GM23248 (cell line): ENCODE measurements around the gene CCDC86. TPM values are rescaled to one million over a fixed set of nuclear protein-coding genes. Genes with fewer than 3 reads are reported as not detected.

Source experiments
- DNase-seq: peaks from one replicate; pipeline ENCODE4 v3.0.0-alpha.2; 2015
- H2AFZ ChIP-seq: fragments of 200-600 bp; sonication (generic); 2 replicates; pipeline ENCODE4 v1.6.1; 2016; ENCODE audit warnings: antibody characterized with exemption
- H3F3A ChIP-seq: fragments of 200-600 bp; sonication (generic); 2 replicates; pipeline ENCODE4 v1.6.1; 2016; ENCODE audit warnings: mild to moderate bottlenecking, antibody characterized with exemption, mixed run types; ENCODE audit not compliant: insufficient read depth
- H3K27ac ChIP-seq: fragments of 200-600 bp; sonication (generic); 2 replicates; pipeline ENCODE4 v1.5.1; 2016; ENCODE audit warnings: mild to moderate bottlenecking
- H3K27me3 ChIP-seq: fragments of 200-600 bp; sonication (generic); replicated peaks from 2 replicates; pipeline ENCODE4 v1.6.1; 2016; ENCODE audit warnings: mild to moderate bottlenecking; ENCODE audit not compliant: insufficient read depth
- H3K36me3 ChIP-seq: fragments of 200-600 bp; sonication (generic); 2 replicates; pipeline ENCODE4 v1.6.1; 2016; ENCODE audit warnings: low read depth, mild to moderate bottlenecking
- H3K4me1 ChIP-seq: fragments of 200-600 bp; sonication (generic); 2 replicates; pipeline ENCODE4 v1.6.1; 2016; ENCODE audit warnings: mild to moderate bottlenecking; ENCODE audit not compliant: insufficient read depth
- H3K4me2 ChIP-seq: fragments of 200-600 bp; sonication (generic); one replicate; pipeline ENCODE4 v1.6.1; 2016; ENCODE audit warnings: mild to moderate bottlenecking; ENCODE audit not compliant: unreplicated experiment
- H3K4me3 ChIP-seq: fragments of 200-600 bp; sonication (generic); 2 replicates; pipeline ENCODE4 v1.5.1; 2016; ENCODE audit warnings: mild to moderate bottlenecking
- H3K79me2 ChIP-seq: fragments of 200-600 bp; sonication (generic); 2 replicates; pipeline ENCODE4 v1.6.1; 2016; ENCODE audit warnings: mild to moderate bottlenecking; ENCODE audit not compliant: insufficient read depth
- H3K9ac ChIP-seq: fragments of 200-600 bp; sonication (generic); 2 replicates; pipeline ENCODE4 v1.6.1; 2016; ENCODE audit warnings: mild to moderate bottlenecking
- H3K9me2 ChIP-seq: fragments of 200-600 bp; sonication (generic); 2 replicates; pipeline ENCODE4 v1.6.1; 2016; ENCODE audit warnings: mixed run types, mild to moderate bottlenecking, moderate library complexity; ENCODE audit not compliant: insufficient read depth
- H3K9me3 ChIP-seq: fragments of 200-600 bp; sonication (generic); one replicate; pipeline ENCODE4 v1.6.1; 2017; ENCODE audit warnings: low read depth
- H4K20me1 ChIP-seq: fragments of 200-600 bp; sonication (generic); 2 replicates; pipeline ENCODE4 v1.6.0; 2016; ENCODE audit not compliant: insufficient read depth
- EZH2 ChIP-seq: fragments of 200-600 bp; sonication (generic); IDR thresholded peaks from 2 replicates; pipeline ENCODE4 v1.6.1; 2018; ENCODE audit warnings: antibody characterized with exemption, mild to moderate bottlenecking; ENCODE audit not compliant: insufficient read depth, poor library complexity, severe bottlenecking
- EZH2phosphoT487 ChIP-seq: fragments of 200-600 bp; sonication (generic); IDR thresholded peaks from 2 replicates; pipeline ENCODE4 v1.6.1; 2018; ENCODE audit warnings: antibody characterized with exemption, moderate library complexity, mild to moderate bottlenecking, low read depth; ENCODE audit not compliant: insufficient read depth
- WGBS, 2 experiments: methylation state at CpG; one replicate each; pipeline ENCODE4 v1.1.6; 2015 to 2017; ENCODE audit warnings: low lambda C conversion rate in 2 of 2, low coverage in 1 of 2; ENCODE audit errors: missing lambda C conversion rate in 2 of 2; 5-methylcytosine and 5-hydroxymethylcytosine counted together
- in situ Hi-C: fragments of 300-500 bp; cut with MboI; formaldehyde crosslinking; loops from 2 replicates; pipeline ENCODE4 v1.15.0; 2020
- polyA plus RNA-seq: library from polyadenylated mRNA; unstranded; fragments of >200 nt; fragmentation: Nextera tagmentation; extraction: Ambion mirVana; gene quantifications from 2 replicates; pipeline ENCODE4 v1.2.1, GENCODE V29; 2016
- total RNA-seq: library from RNA; depleted of rRNA; stranded (reverse); fragments of >200 nt; shearing (Covaris generic); gene quantifications from 2 replicates; pipeline ENCODE4 v1.2.3, GENCODE V29; 2014

The CCDC86 gene
- total and polyA plus RNA-seq, 2 experiments from 2014 or later: 10.7 to 37.6 TPM

DNA sequence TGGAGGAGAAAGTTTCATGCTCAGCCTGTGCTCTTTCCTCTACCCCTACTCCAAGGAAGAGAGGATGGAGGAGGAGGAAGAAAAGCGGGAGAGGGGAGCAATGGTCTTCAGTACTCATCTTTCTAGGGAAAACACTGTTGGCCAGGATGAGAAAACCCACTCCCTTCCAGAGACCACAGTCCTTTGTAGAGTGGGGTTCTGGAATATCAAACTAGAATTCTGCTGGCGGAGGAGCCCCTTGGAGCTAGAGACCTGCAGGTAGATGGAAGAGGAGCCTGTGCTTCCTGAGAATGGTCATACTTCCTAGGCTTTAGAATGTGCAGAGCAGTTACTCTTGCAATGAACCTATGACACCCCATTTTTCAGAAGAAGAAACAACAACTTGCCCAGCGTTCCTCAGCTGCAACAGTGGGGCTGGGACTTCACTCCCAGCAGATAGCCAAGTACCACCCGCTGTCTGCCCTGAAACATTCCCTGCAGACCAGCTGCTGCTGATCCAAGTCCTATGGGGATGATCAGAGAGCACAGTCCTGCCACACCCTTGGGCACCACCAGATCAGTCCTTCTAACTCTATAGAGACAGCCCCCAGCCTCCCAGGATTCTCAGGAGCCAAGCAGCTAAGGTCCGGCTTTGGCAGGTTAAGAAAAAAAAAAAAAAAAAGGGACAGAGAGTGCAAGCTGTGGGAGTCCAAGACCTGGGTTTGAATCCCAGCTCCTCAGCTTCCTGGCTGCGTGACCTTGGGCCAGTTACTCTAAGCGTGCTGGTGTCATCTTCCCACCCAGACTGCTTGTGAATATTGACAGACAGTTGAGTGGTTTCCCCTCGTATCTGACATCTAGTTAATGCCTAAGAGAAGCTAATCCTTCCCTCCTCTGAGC, 13.2 kb downstream of the CCDC86 start:
- Histone ChIP-seq H2AFZ (no peak overlapping the region), H3K36me3 (no peaks in the 10 kb centered on the region; the same call in 1 of the 2 replicates), H3F3A (no peaks in the 10 kb centered on the region), H3K27ac (no peak overlapping the region), H3K27me3 (no peaks in the 10 kb centered on the region), H3K9me3 (no peaks in the 10 kb centered on the region), H3K4me3 (no peak overlapping the region), H3K9ac (no peak overlapping the region), H3K4me1 (no peaks in the 10 kb centered on the region), H4K20me1 (no peaks in the 10 kb centered on the region), H3K79me2 (no peaks in the 10 kb centered on the region), H3K9me2 (no peaks in the 10 kb centered on the region), H3K4me2 (no peak overlapping the region)
- no peak for TF ChIP-seq EZH2
- TF ChIP-seq EZH2phosphoT487: no peak
- in situ Hi-C loops: no loop called here
- 37 to 42% methylated on average over 8 of the region's 8 CpGs for WGBS, 2 experiments
- no peak for DNase-seq

DNA sequence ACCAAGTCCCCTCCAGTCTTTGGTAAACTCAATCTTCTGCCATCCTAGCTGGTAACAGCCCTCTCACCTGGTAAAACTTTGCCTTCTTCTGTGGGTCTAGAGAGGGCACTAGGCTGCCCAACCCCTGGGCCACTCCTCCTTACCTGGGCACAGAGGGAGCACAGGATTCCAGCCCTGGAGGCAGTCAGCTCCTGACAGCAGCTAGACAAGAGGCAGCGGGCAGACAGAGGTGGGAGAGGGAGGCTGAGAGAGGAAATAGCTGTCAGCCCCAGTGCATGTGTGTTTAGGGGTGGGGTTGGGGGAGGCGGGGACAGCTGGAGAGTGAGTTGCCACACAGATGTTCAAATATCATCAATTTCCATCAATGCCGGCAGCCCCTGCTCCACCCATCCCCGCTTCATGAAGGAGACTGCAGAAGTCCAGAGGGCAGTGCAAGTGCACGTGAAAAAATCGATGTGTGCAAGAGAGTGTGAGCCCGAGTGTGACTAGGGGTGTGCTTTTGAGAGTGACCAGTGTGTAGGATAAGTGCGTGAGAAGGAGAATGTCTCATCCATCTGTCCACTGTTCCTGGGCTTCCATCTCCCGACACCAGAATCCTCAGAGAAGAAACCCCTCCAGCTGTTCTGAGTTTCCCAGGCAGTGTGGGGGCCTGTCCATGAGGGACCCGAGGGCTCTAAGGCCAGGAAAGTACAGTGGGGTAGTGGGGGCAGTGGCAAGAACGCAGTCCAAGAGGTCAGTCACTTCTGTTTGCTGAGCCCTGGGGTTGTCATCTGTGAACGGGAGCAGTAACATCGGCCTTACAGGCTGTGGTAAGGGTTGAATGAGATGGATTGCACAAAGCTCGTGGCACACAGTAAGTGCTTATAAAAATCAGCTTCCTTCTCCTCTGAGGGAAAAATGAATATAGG, 14.1 kb downstream of the CCDC86 start, which contains the start of gene PTGDR2:
Gene PTGDR2 (minus strand): TSS at position 225 of the 908 bp plus-strand sequence. CDS start 2,228 bp downstream, outside the sequence.
- no peak within 1 kb of the TSS for H3K4me3 ChIP-seq
- H3F3A ChIP-seq: no peaks in the 10 kb centered on the region
- H3K9me3 ChIP-seq: no peaks in the 10 kb centered on the region
- in situ Hi-C loops: no loop called here
- H3K36me3 ChIP-seq: no peaks in the 10 kb centered on the region; the same call in 1 of the 2 replicates
- TF ChIP-seq EZH2 (no peak), EZH2phosphoT487 (no peak)
- no peak within 1 kb of the TSS for H3K9ac ChIP-seq
- H3K4me1 ChIP-seq: no peaks in the 10 kb centered on the region
- H3K79me2 ChIP-seq: no peaks in the 10 kb centered on the region
- no peaks in the 10 kb centered on the region for H4K20me1 ChIP-seq
- DNase-seq: no peak
- H3K27ac ChIP-seq: no peak within 1 kb of the TSS
- H3K4me2 ChIP-seq: no peak within 1 kb of the TSS
- H3K27me3 ChIP-seq: no peaks in the 10 kb centered on the region
- 43 to 45% methylated on average over 14 of the region's 14 CpGs for WGBS, 2 experiments
- H2AFZ ChIP-seq: no peak within 1 kb of the TSS
- no peaks in the 10 kb centered on the region for H3K9me2 ChIP-seq

DNA sequence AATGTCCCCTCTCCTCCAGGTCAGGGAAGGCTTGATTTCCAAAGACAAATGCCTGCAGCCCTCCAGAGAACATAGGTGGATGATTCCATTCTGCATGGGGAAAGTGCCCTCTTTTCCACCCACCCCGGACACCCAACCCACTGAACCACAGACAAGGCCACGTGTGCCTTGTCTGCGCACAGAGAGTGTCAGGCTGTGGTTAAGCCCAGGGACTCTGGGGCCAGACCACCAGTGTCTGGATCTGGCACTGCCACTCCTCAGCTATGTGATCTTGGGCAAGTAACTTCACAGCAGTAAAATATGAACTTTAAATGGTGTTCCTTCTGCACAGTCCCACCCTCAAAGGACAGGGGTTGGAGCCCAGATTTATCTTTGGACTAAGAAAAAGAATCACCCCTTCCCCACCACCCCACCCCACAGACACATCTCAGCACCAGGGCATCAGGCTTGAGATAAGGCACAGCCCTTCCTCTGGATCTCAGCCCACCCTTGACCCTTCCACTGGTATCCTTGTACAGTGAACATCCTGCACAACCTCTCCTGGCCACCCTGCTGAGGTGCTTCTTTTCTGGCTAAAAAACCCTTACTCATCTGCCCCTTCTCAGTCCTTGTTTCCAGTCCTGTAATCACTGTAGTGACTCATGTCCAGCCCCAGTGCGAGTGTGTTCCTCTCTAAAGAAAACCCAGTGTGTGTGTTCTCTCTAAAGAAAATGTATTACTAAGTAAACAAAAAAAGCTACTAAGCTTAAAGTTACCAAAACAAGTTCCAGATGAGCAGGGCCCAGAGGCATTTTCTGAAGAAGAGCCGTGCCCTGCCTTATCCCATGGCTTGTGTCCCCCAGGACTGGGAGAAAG, 15.7 kb downstream of the CCDC86 start:
- no peak overlapping the region for H3K4me2 ChIP-seq
- H3K9ac ChIP-seq: no peak overlapping the region
- no peaks in the 10 kb centered on the region for H3K9me2 ChIP-seq
- no peaks in the 10 kb centered on the region for H3K79me2 ChIP-seq
- H3F3A ChIP-seq: no peaks in the 10 kb centered on the region
- no peak overlapping the region for H2AFZ ChIP-seq
- 68 to 74% methylated on average over 5 of the region's 5 CpGs for WGBS, 2 experiments
- no peaks in the 10 kb centered on the region for H3K27me3 ChIP-seq
- in situ Hi-C loops: no loop called here
- H3K4me1 ChIP-seq: no peaks in the 10 kb centered on the region
- no peak overlapping the region for H3K27ac ChIP-seq
- H3K9me3 ChIP-seq: no peaks in the 10 kb centered on the region
- H3K4me3 ChIP-seq: no peak overlapping the region
- no peak for TF ChIP-seq EZH2
- TF ChIP-seq EZH2phosphoT487: no peak
- H4K20me1 ChIP-seq: no peaks in the 10 kb centered on the region
- peak; percentile 40 for DNase-seq
- no peaks in the 10 kb centered on the region for H3K36me3 ChIP-seq
